Measurements from ENCODE around the gene ARMC6. TPM values are rescaled to one million over a fixed set of nuclear protein-coding genes. Genes with fewer than 3 reads are reported as not detected.

ARMC6 gene
- total and polyA plus RNA-seq, 2 experiments from 2014 or later, result 40.9 to 112 TPM

- peaks cover 10% of the 10 kb centered on the region for H3K27me3 Mint-ChIP-seq (ENCODE audit: insufficient read depth, low read depth, poor library complexity)
- Histone ChIP-seq H3K4me1 (ENCODE audit: insufficient read depth) (no peaks in the 10 kb centered on the region), H3K36me3 (ENCODE audit: insufficient read depth) (no peaks in the 10 kb centered on the region), H3K4me2 (no peak overlapping the region), H2AFZ (no peak overlapping the region), H3K27me3 (ENCODE audit: insufficient read depth) (no peaks in the 10 kb centered on the region), H3K4me3 (no peak overlapping the region), H4K20me1 (replicated peaks; ENCODE audit: insufficient read depth) (no peaks in the 10 kb centered on the region; the same call in 1 of the 2 replicates), H3F3A (replicated peaks; ENCODE audit: low read depth) (0 out of 2 replicates have a peak, but pooled peaks cover 6% of the 10 kb centered on the region), H3K27ac (ENCODE audit: low read depth) (no peak overlapping the region), H3K9me2 (ENCODE audit: insufficient read depth) (no peaks in the 10 kb centered on the region), H3K79me2 (replicated peaks; ENCODE audit: insufficient read depth) (no peaks in the 10 kb centered on the region)
- no peaks in the 10 kb centered on the region for H3K9me3 Mint-ChIP-seq
- H3K36me3 Mint-ChIP-seq (ENCODE audit: low read depth), result peaks cover 2% of the 10 kb centered on the region; the same call in 1 of the 3 replicates
- H3K4me3 Mint-ChIP-seq, result no peak overlapping the region
- H3K4me1 Mint-ChIP-seq, result no peaks in the 10 kb centered on the region
- TF ChIP-seq ETS1 (IDR thresholded peaks at IDR 0.05), result no peak
- no peak for TF ChIP-seq ZNF462 (CRISPR knock-in tag; IDR thresholded peaks at IDR 0.05)
- TF ChIP-seq POLR2AphosphoS5 (IDR thresholded peaks at IDR 0.05; ENCODE audit: low read depth), result no peak
- no peak for TF ChIP-seq CTCF (conservative IDR thresholded peaks at IDR 0.05; ENCODE audit: low read depth in 2 of 2)
- no peak for TF ChIP-seq STAT1 (IDR thresholded peaks at IDR 0.05; ENCODE audit: unreplicated experiment)
- TF ChIP-seq JUNB (IDR thresholded peaks at IDR 0.05; ENCODE audit: unreplicated experiment), result no peak
- no peak for TF ChIP-seq EZH2 (IDR thresholded peaks at IDR 0.05; ENCODE audit: low read depth, unreplicated experiment)
- no peak for TF ChIP-seq ZNF114 (CRISPR knock-in tag; IDR thresholded peaks at IDR 0.05)
- no peak for TF ChIP-seq REST (IDR thresholded peaks at IDR 0.05; ENCODE audit: unreplicated experiment)
- TF ChIP-seq NANOG (IDR thresholded peaks at IDR 0.05; ENCODE audit: borderline replicate concordance), result no peak
- TF ChIP-seq CREB1 (CRISPR knock-in tag; IDR thresholded peaks at IDR 0.05; ENCODE audit: low read depth), result no peak
- TF ChIP-seq ZNF331 (CRISPR knock-in tag; IDR thresholded peaks at IDR 0.05; ENCODE audit: low read depth), result no peak
- TF ChIP-seq EZH2phosphoT487 (IDR thresholded peaks at IDR 0.05; ENCODE audit: unreplicated experiment), result no peak
- no peak overlapping the region for H3K27ac Mint-ChIP-seq
- ATAC-seq, result no peak
- DNase-seq (ENCODE audit: low spot score), result no peak
These were observed 64.8 kb downstream of the ARMC6 start for GRCh38 chr19:19098084-19098702.
